PC-9 (cell line): ENCODE measurements around the gene PAN3. TPM values are rescaled to one million over a fixed set of nuclear protein-coding genes. Genes with fewer than 3 reads are reported as not detected.

Source experiments
- Bru-seq: library from RNA; stranded (reverse); fragments of 400-500 nt; gene quantifications from one replicate; lab custom pipeline; 2021; lab: Mats Ljungman, UMichigan
- BruChase-seq, 2 experiments: library from RNA; stranded (reverse); fragments of 400-500 nt; gene quantifications; one replicate each; lab custom pipeline; 2021; lab: Mats Ljungman, UMichigan
- BruUV-seq: library from RNA; stranded (reverse); fragments of 400-500 nt; replicated peaks from 2 replicates; lab custom pipeline; 2021; lab: Mats Ljungman, UMichigan
- CTCF ChIA-PET: fragments of 300-600 bp; sonication (Branson Sonifier 250); formaldehyde crosslinking; loops from one replicate; lab custom pipeline; 2022; ENCODE audit warnings: antibody characterized with exemption; lab: Charles Lee
- POLR2A ChIA-PET: fragments of 300-600 bp; sonication (Branson Sonifier 250); formaldehyde crosslinking; loops from one replicate; lab custom pipeline; 2022; ENCODE audit warnings: antibody characterized with exemption; ENCODE audit not compliant: unreplicated experiment; lab: Charles Lee
- DNase-seq, 2 experiments: peaks; one replicate each; pipeline versions ENCODE4 v3.0.0 to v3.0.0-alpha.2; 2015 to 2022; ENCODE audit warnings: mixed read lengths in 1 of 2
- H2AFZ ChIP-seq: fragments of 200-600 bp; sonication (generic); 2 replicates; pipeline ENCODE4 v1.8.1; 2017; ENCODE audit warnings: antibody characterized with exemption
- H3F3A ChIP-seq: fragments of 200-600 bp; sonication (generic); 2 replicates; pipeline ENCODE4 v1.8.1; 2017; ENCODE audit warnings: antibody characterized with exemption, mild to moderate bottlenecking, low read depth; ENCODE audit not compliant: insufficient read depth
- H3K27ac ChIP-seq: fragments of 200-600 bp; sonication (generic); 2 replicates; pipeline ENCODE4 v1.6.1; 2016; ENCODE audit warnings: mixed run types
- H3K27me3 ChIP-seq: fragments of 200-600 bp; sonication (generic); 2 replicates; pipeline ENCODE4 v1.6.1; 2016; ENCODE audit warnings: low read depth, mixed run types; ENCODE audit not compliant: insufficient read depth
- H3K36me3 ChIP-seq: fragments of 200-600 bp; sonication (generic); 2 replicates; pipeline ENCODE4 v1.6.1; 2016; ENCODE audit warnings: low read depth, mixed run types
- H3K4me1 ChIP-seq: fragments of 200-600 bp; sonication (generic); replicated peaks from 2 replicates; pipeline ENCODE4 v1.6.1; 2016; ENCODE audit warnings: mixed run types; ENCODE audit not compliant: insufficient read depth
- H3K4me2 ChIP-seq: fragments of 200-600 bp; sonication (generic); 2 replicates; pipeline ENCODE4 v1.6.1; 2017; ENCODE audit warnings: mixed run types
- H3K4me3 ChIP-seq: fragments of 200-600 bp; sonication (generic); 2 replicates; pipeline ENCODE4 v1.6.1; 2016; ENCODE audit warnings: mixed run types
- H3K79me2 ChIP-seq: fragments of 200-600 bp; sonication (generic); 2 replicates; pipeline ENCODE4 v1.6.1; 2017; ENCODE audit warnings: low read depth, mixed run types
- H3K9me2 ChIP-seq: fragments of 200-600 bp; sonication (generic); 2 replicates; pipeline ENCODE4 v1.8.1; 2017; ENCODE audit warnings: mild to moderate bottlenecking; ENCODE audit not compliant: insufficient read depth
- H3K9me3 ChIP-seq: fragments of 200-600 bp; sonication (generic); 2 replicates; pipeline ENCODE4 v1.8.1; 2016; ENCODE audit warnings: low read depth; ENCODE audit not compliant: insufficient read depth
- H4K20me1 ChIP-seq: fragments of 200-600 bp; sonication (generic); 2 replicates; pipeline ENCODE4 v1.8.1; 2017; ENCODE audit not compliant: insufficient read depth
- CTCF ChIP-seq: fragments of 200-600 bp; sonication (generic); conservative IDR thresholded peaks from 2 replicates; pipeline ENCODE4 v1.6.1; 2017; ENCODE audit warnings: mixed run types, antibody characterized with exemption, mild to moderate bottlenecking, moderate library complexity
- EZH2 ChIP-seq: fragments of 200-600 bp; sonication (generic); IDR thresholded peaks from 2 replicates; pipeline ENCODE4 v1.8.0; 2017; ENCODE audit warnings: antibody characterized with exemption, low read depth
- intact Hi-C: fragments of 100-400 bp; cut with micrococcal nuclease; formaldehyde crosslinking; loops from one replicate; pipeline ENCODE4 v1.10.0; 2022; ENCODE audit not compliant: unreplicated experiment
- long read RNA-seq: library from polyadenylated mRNA; stranded (forward); transcript quantifications from one replicate; pipeline ENCODE4 v2.0.0, GENCODE V29; 2022
- total RNA-seq: library from RNA; stranded (reverse); gene quantifications from 2 replicates; pipeline ENCODE4 v1.2.3, GENCODE V29; 2021

PAN3 gene
- total RNA-seq (29.2 and 34.6 TPM in 2 replicates), Bru-seq, nascent RNA (percentile 88 among the genes with signal in this experiment), BruChase-seq, experiment 1, labeled RNA remaining after a 2-hour chase (percentile 92 among the genes with signal in this experiment), BruChase-seq, experiment 2, labeled RNA remaining after a 6-hour chase (percentile 77 among the genes with signal in this experiment)
- long read RNA-seq, full-length matches to known transcripts: 2 of 3 reads
- long read RNA-seq, partial matches to known transcripts: 0 of 3 reads
- long read RNA-seq, other reads (novel, unspliced or antisense): 1 of 3 reads

GRCh38 chr13:28138012-28138755, at the start of gene PAN3:
PAN3 (plus strand) TSS chr13:28138545; CDS start chr13:28138658, 113 bp downstream.
- H4K20me1 ChIP-seq: peaks cover 30% of the 10 kb centered on the region
- H3K4me1 ChIP-seq: peaks cover 35% of the 10 kb centered on the region
- POLR2A ChIA-PET: interaction anchor here (0.6 kb wide), 1 partner anchor 23 kb away, joined by 5 read pairs; no protein-coding TSS in a partner anchor
- no peaks in the 10 kb centered on the region for H3K9me2 ChIP-seq
- H3K36me3 ChIP-seq: peaks cover 1% of the 10 kb centered on the region; the same call in 1 of the 2 replicates
- peak within 1 kb of the TSS; percentile 92 for H3K4me2 ChIP-seq
- CTCF ChIA-PET: no interaction called here
- peak within 1 kb of the TSS; percentile 88 for H2AFZ ChIP-seq
- H3F3A ChIP-seq: peaks cover 15% of the 10 kb centered on the region; the same call in 1 of the 2 replicates
- H3K27ac ChIP-seq: peak within 1 kb of the TSS; percentile 78
- H3K27me3 ChIP-seq: no peaks in the 10 kb centered on the region
- peak; percentile 77 to 81 for DNase-seq
- H3K4me3 ChIP-seq: peak within 1 kb of the TSS; percentile 93
- peaks cover 68% of the 10 kb centered on the region for H3K79me2 ChIP-seq
- intact Hi-C loops: loop anchor here (2.0 kb wide), 1 partner anchor 43 kb away; no protein-coding TSS in a partner anchor
- H3K9me3 ChIP-seq: no peaks in the 10 kb centered on the region
- no TSS peak for BruUV-seq
- TF ChIP-seq CTCF (no peak), EZH2 (no peak)

- H3K9me2 ChIP-seq: no peaks in the 10 kb centered on the region
These were observed 49.3 kb upstream of the PAN3 start for GRCh38 chr13:28089065-28089464.

More at GRCh38 chr13:28089065-28089464, 49.3 kb upstream of the PAN3 start:
- Histone ChIP-seq H4K20me1 (no peaks in the 10 kb centered on the region), H3K4me1 (no peaks in the 10 kb centered on the region), H2AFZ (no peak overlapping the region), H3K27ac (no peak overlapping the region), H3K79me2 (no peaks in the 10 kb centered on the region), H3F3A (no peaks in the 10 kb centered on the region), H3K36me3 (no peaks in the 10 kb centered on the region), H3K9me3 (no peaks in the 10 kb centered on the region), H3K4me2 (no peak overlapping the region), H3K4me3 (no peak overlapping the region), H3K27me3 (peaks cover 60% of the 10 kb centered on the region)
- TF ChIP-seq CTCF (no peak), EZH2 (no peak)
- intact Hi-C loops: no loop called here
- no peak for DNase-seq
- BruUV-seq: no TSS peak
- POLR2A ChIA-PET: no interaction called here
- CTCF ChIA-PET: no interaction called here
